Neural cell (in vitro differentiated cells): Measurements from ENCODE around the gene PARD3B.

Source experiments
- CTCF ChIP-seq: fragments of 450-650 bp; IDR thresholded peaks from 2 replicates; pipeline ENCODE4 v1.5.1; 2014; ENCODE audit warnings: antibody characterized with exemption, mild to moderate bottlenecking, moderate library complexity; ENCODE audit not compliant: poor library complexity, severe bottlenecking
- EP300 ChIP-seq: fragments of 450-650 bp; conservative IDR thresholded peaks from 2 replicates; pipeline ENCODE4 v1.6.1; 2014; ENCODE audit warnings: antibody characterized with exemption, mild to moderate bottlenecking, moderate library complexity; ENCODE audit not compliant: poor library complexity, severe bottlenecking
- EZH2 ChIP-seq: fragments of 200-600, 300-800 bp; shearing (Covaris generic), sonication (generic); IDR thresholded peaks from 2 replicates; pipeline ENCODE4 v1.6.1; 2014; ENCODE audit warnings: antibody characterized with exemption, low read length, borderline replicate concordance, mild to moderate bottlenecking; ENCODE audit not compliant: insufficient read depth, poor library complexity, severe bottlenecking
- MXI1 ChIP-seq: fragments of 450-650 bp; conservative IDR thresholded peaks from 2 replicates; pipeline ENCODE4 v1.6.1; 2014; ENCODE audit warnings: antibody characterized with exemption, mild to moderate bottlenecking; ENCODE audit not compliant: poor library complexity, severe bottlenecking
- POLR2AphosphoS5 ChIP-seq: IDR thresholded peaks from 2 replicates; pipeline ENCODE4 v1.6.1; 2012
- RAD21 ChIP-seq: fragments of 450-650 bp; conservative IDR thresholded peaks from 2 replicates; pipeline ENCODE4 v1.6.1; 2014; ENCODE audit warnings: antibody characterized with exemption, mild to moderate bottlenecking, moderate library complexity
- REST ChIP-seq: IDR thresholded peaks from 2 replicates; pipeline ENCODE4 v1.6.1; 2012; ENCODE audit warnings: borderline replicate concordance
- SMC3 ChIP-seq: fragments of 450-650 bp; conservative IDR thresholded peaks from 2 replicates; pipeline ENCODE4 v1.6.1; 2014; ENCODE audit warnings: antibody characterized with exemption, mild to moderate bottlenecking, moderate library complexity; ENCODE audit not compliant: poor library complexity

- TF ChIP-seq CTCF (no peak), EP300 (no peak), POLR2AphosphoS5 (no peak), SMC3 (no peak), REST (no peak), EZH2 (no peak), RAD21 (no peak), MXI1 (no peak)
Observed at GRCh38 chr2:205367331-205367935, 822.2 kb downstream of the PARD3B start.
